ENCODE measurements around the gene SLC22A17.
A peak's percentile ranks its signal among the peaks of the same experiment; 100 is the strongest.

The SLC22A17 gene

GRCh38 chr14:23307687-23308644, 44.7 kb downstream of the SLC22A17 start:
- no peak for DNase-seq (ENCODE audit: low read depth in 2 of 2)

GRCh38 chr14:23307146-23307530, 45.5 kb downstream of the SLC22A17 start:
- DNase-seq (ENCODE audit: low read depth in 2 of 2) = no peak

DNA sequence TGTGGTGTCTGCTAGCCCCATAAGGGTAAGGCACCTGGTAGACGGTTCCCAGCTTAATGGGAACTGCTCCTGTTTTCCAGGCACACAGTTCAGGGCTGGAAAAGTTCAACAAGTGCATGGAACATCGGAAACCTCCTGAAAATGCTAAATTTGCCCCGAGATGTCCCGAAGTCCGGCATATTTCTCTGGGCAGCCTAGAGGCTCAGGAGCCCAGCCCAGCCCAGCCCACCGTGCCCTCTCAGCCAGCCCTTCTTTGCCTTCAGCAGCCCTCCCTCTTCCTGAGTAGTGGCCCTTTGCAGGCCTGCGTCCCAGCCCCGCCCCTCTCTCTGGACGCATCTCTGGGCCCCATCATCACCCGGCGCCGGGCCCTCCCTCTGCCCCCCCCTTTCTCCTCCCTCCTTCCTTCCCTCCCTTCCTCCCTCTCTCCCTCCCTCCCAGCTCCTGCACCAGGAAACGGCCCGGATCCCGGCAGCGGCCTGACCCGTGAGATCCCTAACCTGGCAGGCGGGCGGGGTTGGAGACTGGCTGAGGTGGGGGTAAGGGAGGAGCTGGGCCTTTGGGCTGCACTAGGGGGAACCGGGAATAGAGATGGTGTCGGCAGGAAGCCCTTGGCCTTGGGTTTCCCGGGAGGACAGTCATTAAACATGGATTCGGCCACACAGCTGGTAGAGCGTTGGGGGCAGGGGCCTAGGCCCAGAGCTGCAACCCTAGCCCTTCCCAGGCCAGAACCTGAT, 46.1 kb downstream of the SLC22A17 start, which contains the start of gene BCL2L2:
Gene BCL2L2 (plus strand): TSS at position 422 of the 734 bp plus-strand sequence. CDS start 935 bp downstream, outside the sequence.
- DNase-seq (ENCODE audit: low read depth in 2 of 2) = no peak

DNA sequence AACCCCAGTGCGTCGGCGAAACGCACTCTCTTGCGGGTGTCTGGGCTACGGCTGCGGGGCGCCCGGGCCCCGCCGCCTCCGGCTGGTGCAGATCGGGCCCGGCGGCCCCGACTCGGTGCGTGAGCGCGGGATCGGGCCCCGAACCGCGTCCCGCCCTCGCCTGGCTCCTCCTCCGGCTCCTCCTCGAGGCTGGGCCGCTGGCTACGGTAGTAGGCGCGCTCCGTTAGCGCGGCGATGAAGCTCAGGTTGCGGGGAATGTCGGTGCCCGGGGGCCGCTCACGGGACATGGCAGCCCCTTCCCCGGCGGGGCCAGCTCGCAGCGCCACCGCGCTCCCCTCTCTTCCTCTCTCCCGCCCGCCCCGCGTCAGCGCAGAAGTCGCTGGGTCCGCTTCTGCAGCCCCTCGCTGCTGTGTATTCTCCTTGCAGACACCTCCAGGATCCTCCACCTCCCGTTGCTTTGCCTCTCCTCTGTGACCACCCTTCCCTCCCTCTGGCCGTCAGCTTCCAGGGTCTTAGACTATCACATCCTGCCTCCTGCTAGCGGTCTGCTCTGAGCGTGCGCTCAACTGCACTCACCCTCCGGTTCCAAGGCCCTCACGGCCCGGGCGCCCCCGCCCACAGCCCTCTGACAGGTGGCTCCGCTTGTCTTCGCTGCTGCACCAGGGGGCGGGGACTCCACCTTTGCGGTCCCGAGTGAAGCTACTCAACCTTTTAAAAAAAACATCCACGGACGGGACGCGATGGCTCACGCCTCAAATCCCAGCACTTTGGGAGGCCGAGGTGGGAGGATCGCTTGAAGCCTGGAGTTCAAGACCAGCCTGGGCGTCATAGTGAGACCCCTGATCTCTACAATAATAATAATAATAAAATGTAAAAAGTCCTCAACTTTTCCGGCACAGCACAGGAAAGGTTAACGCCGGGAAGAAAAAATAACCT, 50.1 kb downstream of the SLC22A17 start, which contains the start of gene PPP1R3E:
Gene PPP1R3E (minus strand): TSS at position 570 of the 936 bp plus-strand sequence. CDS start 283 bp downstream, at position 287.
- peak; percentile 84 to 92 for DNase-seq (ENCODE audit: low read depth in 2 of 2)

DNA sequence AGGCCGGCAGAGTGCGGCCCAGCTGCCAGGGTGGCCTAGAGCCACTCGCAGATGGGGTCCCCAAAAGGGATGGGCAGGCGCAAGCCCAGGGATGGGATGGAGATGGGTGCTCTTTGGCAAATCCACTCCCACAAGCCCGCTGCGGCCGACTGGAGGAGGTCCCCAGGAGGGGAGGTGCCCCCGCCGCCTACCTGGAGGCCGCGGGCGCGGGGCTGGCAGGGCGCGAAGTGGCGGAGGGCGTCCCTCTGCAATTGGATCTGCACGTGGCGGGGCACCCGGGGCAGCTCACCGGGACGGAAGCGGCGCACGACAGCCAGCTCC, 50.8 kb downstream of the SLC22A17 start:
- no peak for DNase-seq (ENCODE audit: low read depth in 2 of 2)

GRCh38 chr14:23301288-23301968, 51.3 kb downstream of the SLC22A17 start:
- peak; percentile 93 to 96 for DNase-seq (ENCODE audit: low read depth in 2 of 2)

DNA sequence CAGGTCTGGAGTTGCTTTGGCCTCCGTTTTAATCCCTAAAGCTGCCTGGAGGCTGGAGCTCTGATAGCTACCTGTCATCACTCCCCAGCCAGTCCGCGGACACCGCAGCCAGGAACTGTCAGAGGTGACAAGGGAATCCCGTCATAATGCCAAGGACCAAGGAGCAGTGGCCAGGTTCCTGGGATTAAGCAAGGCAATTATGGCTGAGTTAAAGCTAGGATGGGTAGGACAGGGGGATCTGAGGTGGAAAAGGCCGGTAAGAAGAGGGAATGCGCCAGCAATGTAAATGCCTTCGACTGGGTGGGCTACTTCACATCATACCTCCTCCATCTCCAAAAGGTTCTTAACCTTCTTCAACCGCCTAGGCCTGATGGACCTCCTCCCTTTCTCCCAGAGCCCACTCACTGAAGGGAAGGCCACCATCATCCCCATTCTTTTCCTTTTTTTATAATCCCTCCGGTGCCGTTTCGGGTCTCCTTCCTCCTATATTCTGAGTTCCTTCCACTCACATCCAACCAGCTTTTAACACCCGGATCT, 51.9 kb downstream of the SLC22A17 start:
- DNase-seq (ENCODE audit: low read depth in 2 of 2) = no peak

GRCh38 chr14:23299986-23300686, 52.6 kb downstream of the SLC22A17 start:
- DNase-seq (ENCODE audit: low read depth in 2 of 2) = no peak

- no peak for DNase-seq (ENCODE audit: low read depth in 2 of 2)
These were observed 53.3 kb downstream of the SLC22A17 start for GRCh38 chr14:23299211-23299957.

- DNase-seq (ENCODE audit: low read depth in 2 of 2) = no peak
These were observed 54.9 kb downstream of the SLC22A17 start for GRCh38 chr14:23297611-23298277.

GRCh38 chr14:23297096-23297495, 55.6 kb downstream of the SLC22A17 start:
- no peak for DNase-seq (ENCODE audit: low read depth in 2 of 2)
